PFSK-1 (cell line): ENCODE data around the gene CD300H.

ENCODE experiments used
- POLR2AphosphoS5 ChIP-seq: IDR thresholded peaks from 2 replicates; pipeline ENCODE4 v1.6.1; 2012; ENCODE audit warnings: low read depth, mild to moderate bottlenecking, control low read depth, low read length, moderate library complexity
- SIN3A ChIP-seq: IDR thresholded peaks from 2 replicates; pipeline ENCODE4 v1.6.1; 2012; ENCODE audit warnings: mild to moderate bottlenecking, low read length, moderate library complexity, borderline replicate concordance; ENCODE audit not compliant: insufficient read depth
- TAF1 ChIP-seq: IDR thresholded peaks from 2 replicates; pipeline ENCODE4 v1.6.1; 2012; ENCODE audit warnings: low read length, control low read depth, borderline replicate concordance; ENCODE audit not compliant: insufficient read depth
- TF ChIP-seq, protein P1 (sequence below), 2 experiments: IDR thresholded peaks; 2 replicates each; pipeline versions ENCODE4 v1.6.1 to v1.8.0; 2011 to 2012; ENCODE audit warnings: low read depth in 2 of 2, low read length in 2 of 2, control low read depth in 1 of 2, inconsistent platforms in 1 of 2, mild to moderate bottlenecking in 1 of 2, moderate library complexity in 1 of 2; ENCODE audit not compliant: insufficient read depth in 1 of 2

DNA sequence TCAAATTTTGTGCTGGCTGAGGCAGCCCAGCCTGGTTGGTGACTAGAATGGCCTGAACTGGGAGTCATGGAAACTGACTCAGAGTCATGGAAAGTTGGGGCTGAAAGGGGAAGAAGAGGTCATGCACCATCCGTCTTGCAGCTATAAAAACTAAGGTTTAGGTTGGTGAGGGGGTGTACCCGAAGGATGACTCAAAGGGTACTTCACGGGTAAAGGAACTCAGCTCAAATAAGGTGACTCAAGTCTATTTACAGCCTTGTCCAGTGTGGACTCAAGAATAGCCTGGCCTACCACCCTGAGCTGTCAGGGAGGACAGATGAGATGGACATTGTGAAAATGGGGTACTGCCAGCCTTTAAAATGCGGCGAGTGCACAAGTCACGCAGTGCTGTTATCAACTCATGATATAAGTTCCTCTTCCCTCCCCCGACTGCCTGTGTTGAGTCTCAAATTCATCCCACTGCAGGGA, 54.7 kb downstream of the CD300H start:
- TF ChIP-seq POLR2AphosphoS5 (no peak), TAF1 (no peak), SIN3A (no peak)
- TF ChIP-seq, protein P1, sequence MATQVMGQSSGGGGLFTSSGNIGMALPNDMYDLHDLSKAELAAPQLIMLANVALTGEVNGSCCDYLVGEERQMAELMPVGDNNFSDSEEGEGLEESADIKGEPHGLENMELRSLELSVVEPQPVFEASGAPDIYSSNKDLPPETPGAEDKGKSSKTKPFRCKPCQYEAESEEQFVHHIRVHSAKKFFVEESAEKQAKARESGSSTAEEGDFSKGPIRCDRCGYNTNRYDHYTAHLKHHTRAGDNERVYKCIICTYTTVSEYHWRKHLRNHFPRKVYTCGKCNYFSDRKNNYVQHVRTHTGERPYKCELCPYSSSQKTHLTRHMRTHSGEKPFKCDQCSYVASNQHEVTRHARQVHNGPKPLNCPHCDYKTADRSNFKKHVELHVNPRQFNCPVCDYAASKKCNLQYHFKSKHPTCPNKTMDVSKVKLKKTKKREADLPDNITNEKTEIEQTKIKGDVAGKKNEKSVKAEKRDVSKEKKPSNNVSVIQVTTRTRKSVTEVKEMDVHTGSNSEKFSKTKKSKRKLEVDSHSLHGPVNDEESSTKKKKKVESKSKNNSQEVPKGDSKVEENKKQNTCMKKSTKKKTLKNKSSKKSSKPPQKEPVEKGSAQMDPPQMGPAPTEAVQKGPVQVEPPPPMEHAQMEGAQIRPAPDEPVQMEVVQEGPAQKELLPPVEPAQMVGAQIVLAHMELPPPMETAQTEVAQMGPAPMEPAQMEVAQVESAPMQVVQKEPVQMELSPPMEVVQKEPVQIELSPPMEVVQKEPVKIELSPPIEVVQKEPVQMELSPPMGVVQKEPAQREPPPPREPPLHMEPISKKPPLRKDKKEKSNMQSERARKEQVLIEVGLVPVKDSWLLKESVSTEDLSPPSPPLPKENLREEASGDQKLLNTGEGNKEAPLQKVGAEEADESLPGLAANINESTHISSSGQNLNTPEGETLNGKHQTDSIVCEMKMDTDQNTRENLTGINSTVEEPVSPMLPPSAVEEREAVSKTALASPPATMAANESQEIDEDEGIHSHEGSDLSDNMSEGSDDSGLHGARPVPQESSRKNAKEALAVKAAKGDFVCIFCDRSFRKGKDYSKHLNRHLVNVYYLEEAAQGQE (IDR thresholded peaks at IDR 0.05; ENCODE audit: insufficient read depth in 1 of 2, low read depth in 2 of 2, low read length in 2 of 2): no peak
